HG03103 (cell line): ENCODE results near the gene PDSS2.
"Not testable (repeated sequence)": the region's sequence is repeated elsewhere in the genome, so short reads cannot be mapped to it uniquely, and the experiment has no call there.

Experiments
- ATAC-seq: cut with Tn5 transposase; IDR thresholded peaks from one replicate; pipeline ENCODE4 v1.9.1; 2021; ENCODE audit warnings: low read depth; ENCODE audit not compliant: unreplicated experiment

The PDSS2 gene

DNA sequence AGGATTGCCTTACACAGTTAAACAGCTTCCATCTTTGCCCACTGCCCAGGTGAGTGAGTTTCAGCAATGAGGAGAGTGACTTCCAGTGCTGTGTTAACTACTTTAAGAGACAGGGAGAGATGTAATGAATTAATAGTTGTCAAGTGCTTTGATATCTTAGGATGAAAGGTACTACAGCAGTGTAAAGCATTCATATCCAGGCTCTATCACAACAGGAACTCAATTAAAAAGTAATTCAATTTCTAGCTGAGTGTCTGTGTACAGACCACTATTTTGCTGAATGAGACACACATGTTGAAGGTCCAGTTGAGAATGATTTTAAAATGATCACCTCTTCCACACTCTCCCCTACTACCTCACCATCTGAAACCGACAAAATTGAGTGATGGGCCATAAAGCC is 273.3 kb downstream of the PDSS2 start:
- no peak for ATAC-seq

DNA sequence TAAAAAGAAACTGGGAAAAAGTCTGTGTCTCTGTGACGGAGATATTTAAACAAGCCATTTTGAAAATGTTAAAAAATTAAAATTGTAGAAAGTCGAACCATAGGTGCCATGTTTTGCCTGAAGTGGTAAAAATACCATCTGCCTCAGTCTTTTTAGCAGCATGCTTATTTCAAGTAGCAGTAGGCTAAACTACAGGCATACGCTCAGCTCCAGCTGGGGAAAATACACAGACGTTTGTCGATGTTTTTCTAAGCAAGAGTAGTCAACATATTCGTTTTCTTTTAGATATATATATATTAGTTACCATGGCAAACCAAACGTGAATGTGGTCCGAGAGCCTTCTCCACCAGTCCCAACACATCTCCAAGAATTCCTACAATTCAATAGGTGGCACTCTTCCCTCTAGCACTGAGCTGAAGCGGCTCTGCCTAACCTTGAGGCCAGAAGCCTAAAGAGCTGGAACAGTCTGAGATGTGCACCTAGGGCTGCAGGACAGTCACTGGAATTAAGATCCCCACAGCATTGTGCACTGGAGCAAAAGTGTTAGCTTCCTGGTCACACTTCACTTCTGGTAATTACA is 273.9 kb downstream of the PDSS2 start:
- no peak for ATAC-seq

DNA sequence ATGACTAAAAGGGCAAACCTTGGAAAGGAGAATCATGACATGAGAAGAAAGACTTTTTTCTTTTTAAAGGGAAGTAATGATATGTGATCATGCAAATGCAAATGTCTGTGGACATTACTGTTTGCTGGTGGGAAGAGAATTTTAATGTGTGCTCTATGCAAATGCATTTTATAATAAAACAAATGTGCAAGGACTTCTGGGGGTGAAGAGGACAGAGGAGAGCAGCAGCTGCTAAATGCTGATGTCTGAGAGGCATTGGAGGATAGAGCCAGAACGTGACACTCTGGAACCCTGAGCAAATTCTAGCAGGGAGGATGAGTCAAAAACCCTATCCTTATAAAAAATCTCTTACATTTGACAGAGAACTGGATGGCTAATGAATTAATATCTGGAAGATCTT is 274.9 kb downstream of the PDSS2 start:
- no peak for ATAC-seq

DNA sequence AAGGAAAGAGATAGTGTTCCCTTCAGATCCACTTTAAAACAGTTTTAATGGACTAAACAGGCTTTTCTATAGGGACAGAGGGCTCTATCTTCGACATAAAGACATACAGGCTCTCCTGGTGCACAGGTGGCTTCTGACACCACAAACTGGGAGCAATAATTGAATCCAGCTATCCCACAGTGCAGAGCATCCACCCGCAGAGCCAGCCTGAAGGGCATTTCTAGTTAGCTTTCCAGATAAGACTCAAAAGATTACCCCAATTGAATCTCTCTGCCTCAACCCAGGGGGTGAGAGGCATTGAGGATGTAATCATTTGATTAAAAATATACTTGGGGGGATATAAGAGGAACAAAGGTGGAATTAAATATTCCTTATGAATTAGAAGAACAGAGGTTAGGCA is 279.3 kb downstream of the PDSS2 start:
- ATAC-seq = no peak

DNA sequence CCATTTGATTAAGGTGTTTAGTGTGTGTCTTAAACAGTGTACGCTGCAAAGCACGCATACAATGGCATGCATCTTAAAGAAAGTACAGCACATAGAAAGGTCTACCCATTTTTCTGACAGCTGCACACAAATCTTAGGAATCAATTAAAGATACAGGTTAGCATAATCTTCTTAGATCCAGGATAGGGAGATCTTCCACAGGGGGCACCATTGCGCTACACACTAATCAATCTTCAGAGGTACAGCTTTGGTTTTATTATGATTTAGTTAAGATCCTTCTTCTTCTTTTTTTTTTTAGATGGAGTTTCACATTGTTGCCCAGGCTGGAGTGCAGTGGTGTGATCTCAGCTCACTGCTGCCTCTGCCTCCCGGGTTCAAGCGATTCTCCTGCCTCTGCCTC is 280.4 kb downstream of the PDSS2 start:
- ATAC-seq = no peak

DNA sequence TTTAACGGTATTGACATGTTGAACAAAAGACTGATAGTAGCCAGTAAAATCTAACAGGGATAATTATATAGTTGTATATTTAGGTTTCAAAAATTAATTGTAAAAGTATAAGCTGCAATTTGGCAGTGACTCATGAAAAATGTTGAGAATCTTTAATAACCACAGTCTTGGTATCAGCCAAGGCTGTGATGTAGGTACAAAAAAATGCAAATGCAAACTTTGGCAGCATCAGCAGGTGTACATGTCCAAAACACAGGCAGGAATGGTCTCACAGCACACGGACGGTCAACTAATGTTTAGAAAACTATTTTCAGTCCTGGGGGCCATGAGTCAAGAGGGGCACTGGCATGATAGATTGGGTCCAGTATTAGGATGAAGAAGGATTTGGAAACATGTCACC is 285.6 kb downstream of the PDSS2 start:
- no peak for ATAC-seq

DNA sequence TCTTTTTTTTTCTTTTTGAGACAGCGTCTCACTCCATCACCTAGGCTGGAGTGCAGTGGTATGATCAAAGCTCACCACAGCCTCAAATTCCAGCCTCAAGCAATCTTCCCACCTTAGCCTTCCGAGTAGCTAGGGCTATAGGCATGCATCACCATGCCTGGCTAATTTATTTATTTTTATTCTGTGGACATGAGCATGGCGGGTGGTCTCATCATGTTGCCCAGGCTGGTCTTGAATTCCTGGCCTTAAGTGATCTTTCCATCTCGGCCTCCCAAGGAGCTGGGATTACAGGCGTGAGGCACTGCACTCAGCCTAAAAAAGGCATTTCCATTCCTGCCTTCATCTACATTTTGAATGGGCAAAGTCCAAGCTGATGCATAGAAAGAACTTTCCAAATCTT is 287.9 kb downstream of the PDSS2 start:
- ATAC-seq = no peak

DNA sequence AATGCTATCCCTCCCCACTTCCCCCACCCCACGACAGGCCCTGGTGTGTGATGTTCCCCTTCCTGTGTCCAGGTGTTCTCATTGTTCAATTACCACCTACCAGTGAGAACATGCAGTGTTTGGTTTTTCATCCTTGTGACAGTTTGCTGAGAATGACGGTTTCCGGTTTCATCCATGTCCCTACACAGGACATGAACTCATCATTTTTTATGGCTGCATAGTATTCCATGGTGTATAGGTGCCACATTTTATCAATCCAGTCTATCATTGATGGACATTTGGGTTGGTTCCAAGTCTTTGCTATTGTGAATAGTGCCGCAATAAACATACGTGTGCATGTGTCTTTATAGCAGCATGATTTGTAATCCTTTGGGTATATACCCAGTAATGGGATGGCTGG is 295.1 kb downstream of the PDSS2 start:
- not testable (repeated sequence) for ATAC-seq

DNA sequence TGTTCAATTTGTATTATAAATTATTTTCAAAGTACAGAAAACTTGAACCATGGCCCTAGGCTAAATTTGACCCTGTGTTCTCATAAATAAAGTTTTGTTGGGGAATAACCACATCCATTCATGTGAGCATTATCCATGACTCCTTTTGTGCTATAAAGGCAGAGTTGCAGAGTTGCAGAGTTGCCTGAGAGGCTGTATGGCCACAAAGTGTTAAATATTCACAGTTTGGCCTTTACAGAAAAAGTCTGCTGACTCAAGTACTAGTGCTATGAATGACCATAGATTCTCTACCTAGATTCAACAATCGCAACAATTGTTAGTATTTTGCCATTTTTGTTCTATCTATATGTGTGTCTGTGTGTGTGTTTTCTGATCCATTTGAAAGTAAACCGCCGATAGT is 297.8 kb downstream of the PDSS2 start:
- no peak for ATAC-seq

DNA sequence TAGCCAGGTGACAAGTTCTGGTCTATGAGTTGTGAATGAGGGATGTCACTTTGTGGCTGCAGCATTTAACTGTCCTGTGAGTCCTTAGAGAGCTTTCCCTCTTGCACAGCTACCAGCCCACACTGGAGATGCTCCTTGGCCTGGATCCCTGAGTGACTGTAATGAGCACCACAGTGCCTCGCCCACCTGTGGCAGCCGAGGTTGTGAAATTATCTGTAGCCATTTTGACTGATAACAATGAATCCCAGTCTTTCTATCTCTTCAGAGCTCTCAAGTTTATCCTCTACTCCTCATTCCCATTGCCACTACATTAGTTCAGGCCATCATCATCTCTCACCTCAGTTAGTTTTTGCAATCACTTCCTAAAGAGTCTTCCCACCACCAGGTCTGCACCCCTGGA is 302.7 kb downstream of the PDSS2 start:
- ATAC-seq = no peak

DNA sequence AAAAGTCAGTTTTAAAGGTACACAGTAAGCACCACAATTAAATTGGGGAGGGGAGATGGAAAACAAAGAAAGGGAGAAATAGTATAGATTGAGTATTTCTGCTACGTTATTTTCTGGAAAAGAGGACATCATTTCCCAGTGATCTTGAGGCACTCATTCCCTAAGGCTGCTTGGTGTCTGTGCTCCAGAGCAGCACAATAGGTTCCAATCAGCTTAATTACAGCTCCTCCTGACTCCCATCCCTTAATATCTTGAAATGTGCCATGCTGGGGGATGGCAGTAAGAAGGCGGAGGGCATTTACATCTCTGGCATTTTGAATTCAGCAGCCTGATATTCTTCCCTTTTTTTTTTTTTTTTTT is 304.6 kb downstream of the PDSS2 start:
- ATAC-seq = no peak

DNA sequence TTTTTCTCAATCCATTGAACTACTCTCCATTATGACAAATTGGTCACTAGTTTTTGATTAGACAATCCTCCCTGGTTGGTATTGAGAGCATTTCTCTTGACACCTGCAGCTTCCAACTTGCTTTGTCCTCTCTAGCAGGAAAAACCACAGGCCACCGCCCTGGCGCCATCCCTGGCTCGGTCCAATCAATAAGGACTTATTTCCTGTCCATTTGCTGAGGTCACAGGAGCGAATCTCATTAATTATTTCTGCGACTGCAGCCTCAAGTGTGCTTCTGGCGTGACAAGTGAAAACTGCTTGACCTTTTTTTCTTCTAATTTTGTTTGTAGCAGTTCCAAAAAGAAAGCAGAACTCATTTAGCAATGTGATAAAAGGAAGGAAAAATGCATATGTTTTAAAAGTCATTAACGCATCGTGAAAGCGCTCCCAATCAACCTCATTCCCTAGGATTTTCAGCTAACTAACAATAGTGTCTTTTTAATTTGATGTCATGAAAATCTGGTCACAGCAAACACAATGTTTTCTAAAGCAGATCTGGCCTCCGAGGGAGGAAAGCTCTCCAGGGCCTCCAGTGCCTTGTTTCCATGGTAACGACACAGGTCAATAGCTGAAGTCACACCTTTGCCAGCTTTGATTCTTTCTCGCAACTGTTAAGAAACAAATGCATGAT is 305.1 kb downstream of the PDSS2 start:
- no peak for ATAC-seq

DNA sequence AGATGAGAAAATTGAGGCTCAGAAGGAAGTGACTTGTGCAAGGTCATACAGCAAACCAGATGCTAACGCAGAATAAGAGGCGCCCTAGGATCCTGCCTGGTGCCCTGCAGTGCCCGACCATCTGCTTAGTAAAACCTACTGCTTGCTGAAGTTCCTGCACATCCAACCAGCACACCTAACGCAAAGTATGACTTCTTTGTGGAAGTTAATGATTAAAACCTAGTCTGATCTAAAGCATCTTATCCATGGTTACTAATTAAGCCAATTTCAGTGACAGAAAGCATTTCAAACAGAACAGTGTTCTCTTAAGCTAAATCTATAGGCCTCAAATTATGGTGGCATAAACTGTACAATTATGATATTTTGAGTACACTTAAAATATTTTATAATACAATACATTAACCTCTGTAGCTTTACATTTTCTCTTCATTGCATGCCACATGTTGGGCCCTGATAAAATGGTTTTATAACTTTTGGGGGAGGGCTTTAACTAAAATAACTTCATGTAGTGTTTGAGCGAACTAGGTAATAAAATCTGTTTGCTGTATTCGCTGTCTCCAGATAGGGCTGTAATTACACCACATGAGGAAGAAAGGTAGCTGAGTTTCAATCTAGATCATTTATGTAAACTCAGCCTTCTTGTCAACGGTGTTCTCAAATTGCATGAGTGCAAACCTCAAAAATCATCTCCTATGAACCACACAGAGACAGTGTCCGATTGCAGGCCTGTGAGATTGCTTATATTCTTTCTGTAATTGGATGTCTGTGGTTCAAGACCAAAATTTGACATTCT is 306.5 kb downstream of the PDSS2 start:
- ATAC-seq = no peak

DNA sequence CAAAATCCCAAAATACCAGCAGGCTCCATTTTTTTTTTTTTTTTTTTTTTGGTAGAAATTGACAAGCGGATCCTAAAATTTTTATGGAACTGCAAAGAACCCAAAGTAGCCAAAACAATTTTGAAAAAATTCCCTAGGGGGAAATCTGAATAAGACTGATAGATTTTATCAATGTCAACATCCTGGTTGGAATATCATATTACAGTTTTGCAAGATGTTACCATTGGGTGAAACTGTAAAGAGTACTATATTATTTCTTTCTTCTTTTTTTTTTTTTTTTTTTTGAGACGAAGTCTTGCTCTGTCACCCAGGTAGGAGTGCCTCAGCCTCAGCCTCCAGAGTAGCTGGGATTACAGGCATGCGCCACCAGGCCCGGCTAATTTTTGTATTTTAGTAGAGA is 314.7 kb downstream of the PDSS2 start:
- ATAC-seq = no peak

DNA sequence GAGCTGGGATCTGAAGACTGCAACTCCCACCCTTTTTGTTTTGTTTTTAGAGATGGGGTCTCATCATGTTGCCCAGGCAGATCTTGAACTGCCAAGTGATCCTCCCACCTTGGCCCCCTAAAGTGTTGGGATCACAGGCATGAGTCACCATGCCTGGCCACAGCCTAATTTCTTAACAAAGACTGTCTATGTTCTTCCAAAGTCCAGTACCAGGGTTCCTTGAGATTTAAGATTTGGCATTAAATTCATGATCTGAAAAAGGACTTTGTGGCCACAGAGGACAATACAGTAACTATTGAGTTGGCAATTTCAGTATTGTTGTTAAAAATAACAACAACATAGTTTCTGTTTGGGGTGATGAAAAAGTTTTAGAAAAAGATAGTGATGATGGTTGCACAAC is 315.4 kb downstream of the PDSS2 start:
- ATAC-seq = no peak

DNA sequence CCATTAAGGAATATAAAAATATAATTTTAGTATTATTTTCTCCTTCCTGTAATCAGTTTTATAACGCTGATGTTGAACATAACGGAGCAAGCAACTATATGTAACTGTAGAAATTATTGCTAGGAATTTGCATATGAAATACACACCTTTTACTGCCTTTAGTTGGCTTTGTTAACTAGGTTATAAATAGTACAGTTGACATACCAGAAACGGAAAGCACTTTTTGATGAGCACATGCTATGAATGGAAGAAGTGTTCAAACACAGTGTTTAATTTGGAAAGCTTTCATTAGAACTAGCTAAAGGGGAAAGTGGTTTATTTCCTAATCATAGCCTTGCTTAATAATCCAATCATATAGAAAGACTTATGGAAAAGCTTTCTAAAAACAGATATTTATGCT is 318.8 kb downstream of the PDSS2 start:
- no peak for ATAC-seq

DNA sequence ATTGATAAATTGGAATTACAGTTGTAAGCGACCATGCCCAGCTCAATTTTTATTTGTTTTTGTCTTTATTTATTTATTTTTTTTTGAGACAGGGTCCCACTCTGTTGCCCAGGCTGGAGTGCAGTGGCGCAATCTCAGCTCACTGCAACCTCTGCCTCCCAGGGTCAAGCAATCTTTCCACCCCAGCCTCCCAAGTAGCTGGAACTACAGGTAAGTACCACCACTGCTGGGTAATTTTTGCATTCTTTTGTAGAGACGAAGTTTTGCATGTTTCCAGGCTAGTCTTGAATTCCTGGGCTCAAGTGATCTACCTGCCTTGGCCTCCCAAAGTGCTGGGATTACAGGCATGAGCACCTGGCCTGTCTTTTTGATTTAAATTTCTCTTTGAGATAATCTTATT is 323.0 kb downstream of the PDSS2 start:
- ATAC-seq = not testable (repeated sequence)

DNA sequence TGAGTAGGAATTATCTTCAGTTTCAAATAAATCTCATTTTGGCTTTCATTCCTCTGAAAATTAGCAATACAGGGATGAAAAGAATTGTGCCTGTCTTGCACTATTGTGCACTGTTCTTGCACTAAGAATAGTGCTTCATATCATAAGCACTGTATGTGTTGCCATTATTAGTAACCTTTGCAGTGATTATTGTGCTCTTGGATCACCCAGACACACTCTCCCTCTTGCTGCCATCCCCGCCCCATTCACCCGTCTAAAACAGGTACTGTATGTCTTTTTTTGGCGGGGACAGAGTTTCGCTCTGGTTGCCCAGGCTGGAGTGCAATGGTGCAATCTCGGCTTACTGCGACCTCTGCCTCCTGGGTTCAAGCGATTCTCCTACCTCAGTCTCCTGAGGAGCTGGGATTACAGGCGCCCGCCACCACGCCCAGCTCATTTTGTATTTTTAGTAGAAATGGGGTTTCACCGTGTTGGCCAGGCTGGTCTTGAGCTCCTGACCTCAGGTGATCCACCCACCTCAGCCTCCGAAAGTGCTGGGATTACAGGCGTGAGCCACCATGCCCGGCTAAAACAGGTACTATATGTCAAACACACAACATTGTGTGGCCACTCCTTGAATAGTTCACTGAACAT is 324.2 kb downstream of the PDSS2 start:
- ATAC-seq = not testable (repeated sequence)

DNA sequence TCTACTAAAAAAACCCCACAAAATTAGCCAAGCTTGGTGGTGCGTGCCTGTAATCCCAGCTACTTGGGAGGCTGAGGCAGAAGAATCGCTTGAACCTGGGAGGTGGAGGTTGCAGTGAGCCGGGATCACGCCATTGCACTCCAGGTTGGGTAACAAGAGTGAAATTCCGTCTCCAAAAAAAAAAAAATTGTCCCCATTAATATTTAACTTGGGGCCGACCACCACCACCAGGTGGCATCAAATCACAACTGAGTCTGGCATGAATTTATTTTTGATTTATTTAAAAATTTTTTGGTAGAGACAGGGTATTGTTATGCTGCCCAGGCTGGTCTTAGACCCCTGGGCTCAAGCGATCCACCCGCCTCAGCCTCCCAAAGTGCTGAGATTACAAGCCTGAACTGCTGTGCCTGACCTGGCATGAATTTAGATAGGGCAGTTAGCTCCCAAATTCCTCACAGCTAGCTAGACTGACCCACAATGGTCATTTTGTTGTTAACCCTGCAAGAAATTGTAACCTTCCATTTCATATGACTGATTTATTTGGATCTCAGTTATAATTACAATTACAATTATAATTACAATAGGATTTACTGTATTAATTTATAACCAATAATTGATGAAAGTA is 326.9 kb downstream of the PDSS2 start:
- ATAC-seq = no peak

DNA sequence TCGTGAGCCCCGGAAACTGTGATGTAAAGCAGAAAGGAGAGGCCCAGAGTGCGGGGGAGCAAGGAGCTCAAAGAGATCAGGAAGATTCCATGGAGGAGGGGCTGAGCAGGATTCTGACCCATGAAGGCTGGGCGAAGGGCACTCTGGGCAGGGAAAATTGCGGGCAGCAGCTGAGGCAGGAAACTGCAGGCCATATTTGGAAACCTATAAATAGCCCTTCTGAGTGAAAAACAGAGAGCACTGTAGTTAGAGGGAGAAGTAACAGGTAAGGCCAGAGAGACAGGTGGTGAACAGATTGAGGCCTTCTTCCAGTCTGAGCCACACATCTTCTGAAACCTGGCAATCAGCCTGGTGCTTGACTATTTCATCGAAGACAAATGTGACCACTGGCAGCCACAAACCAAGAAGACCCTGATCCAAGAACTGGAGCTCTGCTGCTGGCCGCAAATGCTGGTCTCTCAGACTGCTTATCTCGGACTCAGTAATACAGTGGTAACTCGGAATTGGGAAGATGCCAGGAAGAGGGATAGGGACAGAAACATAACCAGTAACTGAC is 329.9 kb downstream of the PDSS2 start:
- ATAC-seq = no peak

DNA sequence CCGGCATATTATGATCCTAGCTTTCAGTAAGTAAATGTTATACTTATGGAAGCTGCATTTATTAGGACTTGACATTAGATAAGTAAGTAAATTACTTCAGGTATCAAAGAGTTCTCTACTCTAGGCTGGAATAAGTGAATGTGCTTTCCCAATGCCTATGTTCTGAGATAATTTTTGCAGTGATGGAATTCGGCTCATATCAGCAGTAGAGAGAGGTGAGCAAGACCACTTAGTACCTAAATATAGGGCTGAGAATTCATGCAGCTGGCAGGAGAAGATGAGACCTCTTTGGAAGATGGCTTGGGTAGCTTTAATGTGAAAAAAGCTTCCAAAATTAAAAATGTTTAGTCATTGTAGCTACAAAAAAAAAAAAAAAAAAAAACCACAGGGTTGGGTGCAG is 330.8 kb downstream of the PDSS2 start:
- ATAC-seq = no peak
